ENCODE measurements around the gene ARL4D.

DNA sequence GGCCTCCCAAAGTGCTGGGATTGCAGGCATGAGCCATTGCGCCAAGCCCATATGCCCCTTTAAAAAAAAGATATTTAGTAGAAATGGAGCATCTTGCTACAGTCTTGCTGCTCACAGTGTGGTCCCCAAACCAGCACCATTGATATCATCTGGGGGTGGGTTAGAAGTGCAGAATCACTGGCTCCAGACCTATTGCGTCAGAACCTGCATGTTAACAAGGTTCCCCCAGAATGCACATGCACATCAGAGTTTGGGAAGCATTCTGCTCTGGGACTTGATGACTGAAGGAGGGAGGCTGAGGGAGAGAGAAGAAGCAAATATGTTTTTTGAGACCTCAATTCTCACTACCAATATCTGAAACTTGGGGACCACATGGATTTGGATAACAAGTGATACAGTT is 16.0 kb upstream of the ARL4D start:
- TF ChIP-seq EZH2 (IDR thresholded peaks at IDR 0.05; ENCODE audit: insufficient read depth, poor library complexity, severe bottlenecking) (no peak), EZH2phosphoT487 (IDR thresholded peaks at IDR 0.05; ENCODE audit: insufficient read depth, low read depth) (no peak)
